HuH-7.5 (cell line): ENCODE results near the gene RHBDD1.

Source experiments
- DNase-seq: peaks from one replicate; pipeline ENCODE4 v3.0.0; 2011; ENCODE audit warnings: low spot score

RHBDD1 gene

DNA sequence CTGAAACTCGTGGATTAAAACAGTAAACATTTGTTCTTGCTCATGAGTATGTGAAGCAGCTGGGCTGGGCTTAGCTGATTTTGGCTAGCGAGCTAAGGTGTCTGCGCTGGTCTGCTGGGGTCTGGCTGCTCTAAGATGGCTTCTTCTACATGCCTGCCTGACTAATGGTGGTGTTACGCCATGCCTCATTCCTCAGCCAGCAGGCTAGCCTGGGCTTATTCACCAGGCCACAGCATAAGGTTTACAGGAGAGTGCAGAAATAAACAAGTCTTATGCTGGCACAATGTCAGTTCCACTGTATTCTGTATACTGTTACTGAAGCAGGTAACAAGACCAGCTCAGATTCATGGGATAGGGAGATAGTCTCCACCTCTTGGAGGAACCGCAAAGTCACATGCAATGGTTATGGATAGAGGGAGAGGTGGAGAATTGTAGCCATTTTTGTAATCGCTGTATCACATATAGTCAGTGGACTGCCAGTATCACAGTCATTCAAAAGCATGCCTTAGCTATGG is 80.0 kb downstream of the RHBDD1 start:
- DNase-seq, result no peak

DNA sequence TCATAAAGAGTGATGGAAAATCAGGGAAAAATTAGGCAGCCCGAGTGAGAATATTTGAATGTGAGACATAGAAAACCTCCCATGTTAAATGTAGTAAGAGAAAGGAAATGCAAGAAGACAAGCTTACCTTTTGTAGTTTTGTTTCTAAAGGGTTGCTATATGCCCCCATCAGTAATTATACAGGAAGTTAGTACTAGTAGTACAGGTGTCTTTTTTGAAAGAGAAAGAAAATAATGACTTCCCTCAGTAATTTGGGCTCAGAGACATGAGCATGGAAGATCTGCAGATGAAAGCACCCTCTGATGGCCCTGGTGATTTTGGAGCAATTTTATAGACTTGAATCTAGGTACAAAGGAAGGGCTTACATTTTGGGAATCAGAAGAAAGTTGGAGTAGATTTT is 80.8 kb downstream of the RHBDD1 start:
- DNase-seq, result no peak

- no peak for DNase-seq
Observed at GRCh38 chr2:226932443-226932842, 96.6 kb downstream of the RHBDD1 start.

DNA sequence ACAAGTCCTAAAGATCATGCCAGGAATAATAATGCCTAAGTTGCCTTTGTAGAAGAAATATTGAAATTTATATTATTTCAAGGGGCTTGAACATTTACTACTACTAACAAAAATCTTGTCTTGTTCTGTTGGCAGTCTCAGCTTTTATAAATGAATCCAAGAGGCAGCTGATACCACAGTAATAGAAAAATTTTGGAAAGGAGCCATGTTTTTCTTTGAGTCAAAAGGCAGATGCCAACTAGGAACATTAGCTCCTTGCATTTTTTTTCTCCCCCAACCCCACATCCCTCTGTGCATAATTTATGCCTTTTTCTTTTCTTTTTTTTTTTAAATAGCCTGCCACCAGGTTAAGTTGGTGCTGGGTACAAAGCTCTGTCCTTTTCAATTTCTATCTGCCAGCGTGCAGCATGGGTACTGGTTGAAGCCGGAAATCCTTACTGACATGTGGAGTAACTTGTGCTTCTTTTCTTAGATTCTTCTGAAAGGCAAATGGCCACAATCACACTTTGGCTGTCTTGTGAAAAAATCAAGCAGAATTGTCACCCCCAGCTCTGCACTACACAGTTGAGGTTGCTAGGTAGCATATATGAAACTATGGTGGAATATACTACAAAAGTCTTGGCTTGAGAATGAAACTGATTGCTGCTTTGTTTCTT is 98.8 kb downstream of the RHBDD1 start:
- DNase-seq, result no peak

- DNase-seq, result no peak
Observed at GRCh38 chr2:226943862-226944620, 108.2 kb downstream of the RHBDD1 start.

DNA sequence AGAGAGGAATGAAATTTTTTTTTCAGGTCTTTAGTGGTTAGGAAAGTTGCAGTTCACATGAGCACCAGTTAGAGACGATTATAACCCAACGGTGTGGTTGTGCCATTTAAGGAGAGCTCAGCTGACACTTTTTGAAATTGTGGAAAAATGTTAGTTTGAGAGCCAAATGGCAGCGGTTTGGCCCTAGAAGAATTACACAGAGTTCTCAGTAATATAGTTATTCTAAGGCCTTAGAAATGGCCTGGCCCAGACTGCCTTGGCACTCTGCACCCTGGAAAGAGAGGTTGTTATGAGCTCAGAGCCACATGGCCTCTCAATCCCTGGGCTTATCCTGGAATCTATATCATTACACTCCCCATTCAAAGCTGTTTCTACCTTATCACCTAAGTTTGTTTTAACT is 117.4 kb downstream of the RHBDD1 start:
- no peak for DNase-seq

GRCh38 chr2:226953826-226954225 is 118.0 kb downstream of the RHBDD1 start:
- no peak for DNase-seq

- peak; percentile 44 for DNase-seq
Observed at GRCh38 chr2:226956659-226957058, 120.8 kb downstream of the RHBDD1 start.

- DNase-seq, result no peak
Observed at GRCh38 chr2:226959418-226959817, 123.6 kb downstream of the RHBDD1 start.

DNA sequence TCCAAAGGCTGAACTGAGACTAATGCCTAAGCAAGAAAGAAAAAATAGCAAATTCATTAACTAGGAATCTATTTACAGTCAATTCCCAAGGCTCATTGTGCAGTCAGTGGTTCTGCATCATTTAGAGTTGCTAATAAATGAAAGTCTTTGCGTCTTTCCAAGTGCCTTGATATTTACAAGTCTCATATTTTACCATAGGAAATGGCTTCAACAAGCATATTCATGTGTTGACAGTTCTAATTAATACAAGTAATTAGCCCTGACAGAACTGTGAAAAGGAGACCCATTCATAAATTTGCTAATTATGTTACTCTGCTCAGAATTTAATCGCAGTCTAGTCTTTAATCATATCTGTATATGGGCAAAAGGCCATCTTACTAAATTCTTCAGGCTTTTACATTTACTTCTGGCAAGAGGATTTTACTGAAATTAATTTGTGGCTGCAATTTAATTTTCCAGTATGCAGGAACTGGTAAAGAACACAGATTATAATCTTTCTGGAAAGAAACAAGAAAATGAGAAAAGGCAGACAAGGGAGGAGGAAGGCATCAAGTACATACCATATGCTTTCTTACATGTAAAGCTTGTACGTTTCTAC is 126.4 kb downstream of the RHBDD1 start:
- DNase-seq, result no peak

DNA sequence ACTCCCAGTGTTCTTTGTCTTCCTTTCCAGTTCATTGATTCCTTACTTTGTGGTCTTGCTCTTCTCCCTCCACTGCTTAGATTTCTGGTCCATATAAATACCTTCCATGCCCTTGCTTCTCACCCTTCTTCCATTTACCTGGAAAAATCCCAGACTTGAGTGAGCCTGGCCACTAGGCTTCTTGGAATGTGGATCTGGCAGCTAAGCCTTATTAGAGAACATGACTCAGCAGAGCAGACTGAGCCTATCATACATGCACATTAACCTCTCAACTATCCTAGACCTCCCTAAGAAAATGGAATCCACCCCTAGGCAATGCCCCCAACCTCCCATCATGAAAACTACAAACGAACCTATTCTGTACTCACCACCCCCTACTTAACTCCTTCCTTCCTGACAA is 127.7 kb downstream of the RHBDD1 start:
- DNase-seq, result no peak

DNA sequence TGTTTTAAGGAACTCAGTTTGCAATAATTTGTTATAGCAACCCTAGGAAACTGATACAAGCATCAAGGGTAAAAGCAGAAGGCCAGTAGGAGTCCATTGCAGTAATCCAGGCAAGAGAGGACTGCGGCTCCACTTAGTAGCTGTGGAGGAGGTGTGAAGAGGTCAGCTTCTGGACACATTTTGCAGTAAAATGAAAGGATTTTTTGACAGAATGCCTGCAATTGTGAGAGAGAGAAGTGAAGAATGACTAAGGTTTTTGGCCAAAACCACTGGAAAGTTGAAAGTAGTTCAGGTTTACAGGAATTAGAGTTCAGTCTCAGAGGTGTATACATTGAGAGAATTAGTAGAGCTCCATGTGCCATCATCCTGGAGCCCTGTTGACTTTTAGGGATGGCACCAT is 129.5 kb downstream of the RHBDD1 start:
- no peak for DNase-seq

- no peak for DNase-seq
Observed at GRCh38 chr2:226969417-226970080, 133.7 kb downstream of the RHBDD1 start.

- no peak for DNase-seq
Observed at GRCh38 chr2:226970362-226970761, 134.5 kb downstream of the RHBDD1 start.

DNA sequence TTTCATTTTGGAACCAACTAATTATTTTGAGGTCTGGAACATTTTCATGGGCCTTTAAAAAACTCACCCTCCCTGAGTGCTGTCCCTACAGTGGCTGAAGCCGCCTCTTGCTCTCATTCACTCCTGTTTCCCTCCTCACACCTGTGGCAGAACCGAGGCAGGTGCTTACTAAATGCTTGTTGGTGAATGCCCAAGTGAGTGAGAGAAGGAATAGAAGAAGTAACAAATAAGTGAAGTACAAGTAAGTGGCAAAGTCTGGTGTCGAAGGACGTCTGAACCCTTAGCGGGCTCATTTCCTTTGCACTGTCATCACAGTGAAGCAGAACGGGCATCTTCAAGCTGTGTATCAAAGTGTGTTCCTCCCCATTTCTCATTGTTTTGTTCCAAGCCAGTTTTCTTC is 135.2 kb downstream of the RHBDD1 start:
- DNase-seq, result no peak

- no peak for DNase-seq
Observed at GRCh38 chr2:226971770-226972169, 135.9 kb downstream of the RHBDD1 start.

DNA sequence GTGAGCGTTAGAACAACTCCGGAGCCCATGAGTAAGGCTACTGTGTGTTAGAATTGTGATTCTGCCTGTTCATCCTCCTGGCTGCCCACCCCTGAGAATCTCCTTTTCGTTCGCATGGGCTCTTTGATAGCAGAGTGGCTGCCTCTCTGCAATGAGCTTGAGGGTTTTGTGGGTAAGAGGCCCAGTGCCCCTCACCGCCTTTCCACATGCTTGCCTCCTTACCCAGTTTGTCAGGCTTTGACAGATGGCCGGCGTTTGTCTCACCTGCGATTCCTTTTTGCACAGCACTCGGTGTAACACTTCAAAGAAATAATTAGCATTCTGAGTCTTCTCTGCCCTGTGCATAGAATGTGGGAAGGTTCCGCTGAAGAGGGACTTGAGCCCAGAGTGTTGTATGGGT is 138.0 kb downstream of the RHBDD1 start:
- no peak for DNase-seq

GRCh38 chr2:226977775-226978190 is 141.9 kb downstream of the RHBDD1 start:
- no peak for DNase-seq

- no peak for DNase-seq
Observed at GRCh38 chr2:226978300-226978699, 142.4 kb downstream of the RHBDD1 start.

DNA sequence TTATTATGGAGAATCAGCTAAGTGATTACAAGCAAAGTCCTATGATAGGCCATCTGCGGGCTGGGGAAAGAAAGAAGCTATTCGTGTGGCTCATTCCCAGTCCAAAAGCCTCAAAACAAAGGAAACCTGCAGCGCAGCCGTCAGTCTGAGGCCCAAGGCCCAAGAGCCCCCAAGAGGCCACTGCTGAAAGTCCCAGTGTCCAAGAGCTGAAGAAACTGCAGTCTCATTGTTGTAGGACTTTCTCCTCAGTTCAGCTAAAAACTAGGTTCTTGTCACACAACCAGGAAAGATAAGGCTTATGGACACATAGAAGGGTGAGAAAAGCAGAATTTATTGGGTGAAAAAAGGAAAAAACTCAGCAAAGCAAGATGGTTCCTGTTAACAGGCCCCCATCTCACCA is 143.2 kb downstream of the RHBDD1 start:
- no peak for DNase-seq

- no peak for DNase-seq
Observed at GRCh38 chr2:226981791-226982326, 146.0 kb downstream of the RHBDD1 start.
